Measurements from ENCODE around the gene GUCY1A2.

The GUCY1A2 gene

GRCh38 chr11:106950067-106950491, 68.2 kb downstream of the GUCY1A2 start:
- TF ChIP-seq CTCF (IDR thresholded peaks at IDR 0.05; ENCODE audit: low read depth, low read length, missing control alignments) = no peak
- H3K4me3 ChIP-seq (ENCODE audit: low read depth, low read length) = no peak overlapping the region
- DNase-seq (ENCODE audit: low read depth) = no peak

GRCh38 chr11:106943089-106943488, 75.2 kb downstream of the GUCY1A2 start:
- no peak overlapping the region for H3K4me3 ChIP-seq (ENCODE audit: low read depth, low read length)
- DNase-seq (ENCODE audit: low read depth) = no peak
- no peak for TF ChIP-seq CTCF (IDR thresholded peaks at IDR 0.05; ENCODE audit: low read depth, low read length, missing control alignments)

GRCh38 chr11:106939157-106939556, 79.1 kb downstream of the GUCY1A2 start:
- no peak for TF ChIP-seq CTCF (IDR thresholded peaks at IDR 0.05; ENCODE audit: low read depth, low read length, missing control alignments)

GRCh38 chr11:106937111-106937510, 81.2 kb downstream of the GUCY1A2 start:
- no peak overlapping the region for H3K4me3 ChIP-seq (ENCODE audit: low read depth, low read length)
- TF ChIP-seq CTCF (IDR thresholded peaks at IDR 0.05; ENCODE audit: low read depth, low read length, missing control alignments) = no peak
- no peak for DNase-seq (ENCODE audit: low read depth)

More at GRCh38 chr11:106939157-106939556, 79.1 kb downstream of the GUCY1A2 start:
- H3K4me3 ChIP-seq (ENCODE audit: low read depth, low read length) = no peak overlapping the region
- DNase-seq (ENCODE audit: low read depth) = no peak

GRCh38 chr11:106925245-106925644, 93.0 kb downstream of the GUCY1A2 start:
- no peak for DNase-seq (ENCODE audit: low read depth)
- TF ChIP-seq CTCF (IDR thresholded peaks at IDR 0.05; ENCODE audit: low read depth, low read length, missing control alignments) = no peak
- H3K4me3 ChIP-seq (ENCODE audit: low read depth, low read length) = no peak overlapping the region

- TF ChIP-seq CTCF (IDR thresholded peaks at IDR 0.05; ENCODE audit: low read depth, low read length, missing control alignments) = no peak
- H3K4me3 ChIP-seq (ENCODE audit: low read depth, low read length) = no peak overlapping the region
- no peak for DNase-seq (ENCODE audit: low read depth)
These were observed 97.3 kb downstream of the GUCY1A2 start for GRCh38 chr11:106920899-106921509.

GRCh38 chr11:106917973-106918372, 100.3 kb downstream of the GUCY1A2 start:
- no peak for DNase-seq (ENCODE audit: low read depth)

More at GRCh38 chr11:106917973-106918372, 100.3 kb downstream of the GUCY1A2 start:
- no peak overlapping the region for H3K4me3 ChIP-seq (ENCODE audit: low read depth, low read length)
- peak; percentile 65 for TF ChIP-seq CTCF (IDR thresholded peaks at IDR 0.05; ENCODE audit: low read depth, low read length, missing control alignments)
